Upper lobe of right lung (tissue), 1 donor: Measurements from ENCODE around the gene KAT8. TPM values are rescaled to one million over a fixed set of nuclear protein-coding genes. Genes with fewer than 3 reads are reported as not detected.

Experiments used
- ATAC-seq: fragments of 200-7000 bp; cut with Tn5 transposase; one replicate; pipeline ENCODE4 v1.9.1; 2020; ENCODE audit warnings: mild to moderate bottlenecking, moderate library complexity
- DNase-seq: peaks from one replicate; pipeline ENCODE4 v3.0.0-alpha.2; 2020
- H3K27ac ChIP-seq: fragments of 200-600 bp; one replicate; pipeline ENCODE4 v1.8.0; 2022
- H3K27me3 ChIP-seq: fragments of 200-600 bp; one replicate; pipeline ENCODE4 v1.8.0; 2022; ENCODE audit warnings: mild to moderate bottlenecking
- H3K36me3 ChIP-seq: fragments of 200-600 bp; one replicate; pipeline ENCODE4 v1.8.0; 2022
- H3K4me1 ChIP-seq: fragments of 200-600 bp; one replicate; pipeline ENCODE4 v1.8.0; 2022
- H3K4me3 ChIP-seq: fragments of 200-600 bp; one replicate; pipeline ENCODE4 v1.8.0; 2022; ENCODE audit warnings: mild to moderate bottlenecking
- H3K9me3 ChIP-seq: fragments of 200-600 bp; one replicate; pipeline ENCODE4 v1.8.0; 2022
- CTCF ChIP-seq: fragments of 200-600 bp; IDR thresholded peaks from one replicate; pipeline ENCODE4 v1.8.0; 2022; ENCODE audit warnings: antibody characterized with exemption
- intact Hi-C: fragments of 100-400 bp; cut with DNase I; formaldehyde crosslinking; loops from one replicate; pipeline ENCODE4 v1.11.0; 2022
- total RNA-seq: library from RNA; stranded (reverse); fragmentation: NEBNext Ultra II Directional; extraction: Animal tissue kit (Norgen Biotek cat#: 25700); gene quantifications from one replicate; pipeline ENCODE4 v1.2.1, GENCODE V29; 2021
- donor health status: DM: no; HTN: yes; CAD: no; lungs with severe emphysema.

The KAT8 gene
- total RNA-seq, 1 donor from 2014 or later: 80.4 TPM

GRCh38 chr16:31073970-31074813 lies 43.3 kb upstream of the KAT8 start, which contains the start of the genes ZNF646 and ZNF668:
TSS of gene ZNF646 (plus strand) at chr16:31074422. CDS start at chr16:31076325, 1,903 bp downstream.
TSS of gene ZNF668 (minus strand) at chr16:31074240. CDS start at chr16:31064459, 9,781 bp downstream.
- DNase-seq (peak; percentile 99), ATAC-seq (peak; percentile 94)
- Histone ChIP-seq H3K27me3 (no peaks in the 10 kb centered on the region), H3K4me1 (peaks cover 22% of the 10 kb centered on the region), H3K27ac (peak within 1 kb of the TSS; percentile 93), H3K9me3 (no peaks in the 10 kb centered on the region), H3K36me3 (peaks cover 30% of the 10 kb centered on the region), H3K4me3 (peak within 1 kb of the TSS; percentile 87)
- no peak for TF ChIP-seq CTCF
- intact Hi-C loops: no loop called here

GRCh38 chr16:31074814-31075183 lies 42.7 kb upstream of the KAT8 start:
- Histone ChIP-seq H3K4me3 (peak overlapping the region; percentile 87), H3K36me3 (peaks cover 36% of the 10 kb centered on the region), H3K27me3 (no peaks in the 10 kb centered on the region), H3K4me1 (peaks cover 22% of the 10 kb centered on the region), H3K27ac (peak overlapping the region; percentile 93), H3K9me3 (no peaks in the 10 kb centered on the region)
- intact Hi-C loops: no loop called here
- ATAC-seq (no peak), DNase-seq (no peak)
- no peak for TF ChIP-seq CTCF

DNA sequence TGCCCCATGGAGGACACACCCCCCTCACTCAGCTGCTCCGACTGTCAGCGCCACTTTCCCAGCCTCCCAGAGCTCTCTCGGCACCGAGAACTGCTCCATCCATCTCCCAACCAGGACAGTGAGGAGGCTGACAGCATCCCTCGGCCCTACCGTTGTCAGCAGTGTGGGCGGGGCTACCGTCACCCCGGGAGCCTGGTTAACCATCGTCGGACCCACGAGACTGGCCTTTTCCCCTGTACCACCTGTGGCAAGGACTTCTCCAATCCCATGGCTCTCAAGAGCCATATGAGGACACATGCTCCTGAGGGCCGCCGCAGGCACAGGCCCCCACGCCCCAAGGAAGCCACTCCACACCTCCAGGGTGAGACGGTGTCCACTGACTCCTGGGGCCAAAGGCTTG lies 41.1 kb upstream of the KAT8 start:
- ATAC-seq (no peak), DNase-seq (no peak)
- H3K27ac ChIP-seq: no peak overlapping the region
- no peaks in the 10 kb centered on the region for H3K27me3 ChIP-seq
- intact Hi-C loops: no loop called here
- H3K4me1 ChIP-seq: peaks cover 22% of the 10 kb centered on the region
- no peak for TF ChIP-seq CTCF
- H3K9me3 ChIP-seq: no peaks in the 10 kb centered on the region
- no peak overlapping the region for H3K4me3 ChIP-seq
- H3K36me3 ChIP-seq: peaks cover 51% of the 10 kb centered on the region

DNA sequence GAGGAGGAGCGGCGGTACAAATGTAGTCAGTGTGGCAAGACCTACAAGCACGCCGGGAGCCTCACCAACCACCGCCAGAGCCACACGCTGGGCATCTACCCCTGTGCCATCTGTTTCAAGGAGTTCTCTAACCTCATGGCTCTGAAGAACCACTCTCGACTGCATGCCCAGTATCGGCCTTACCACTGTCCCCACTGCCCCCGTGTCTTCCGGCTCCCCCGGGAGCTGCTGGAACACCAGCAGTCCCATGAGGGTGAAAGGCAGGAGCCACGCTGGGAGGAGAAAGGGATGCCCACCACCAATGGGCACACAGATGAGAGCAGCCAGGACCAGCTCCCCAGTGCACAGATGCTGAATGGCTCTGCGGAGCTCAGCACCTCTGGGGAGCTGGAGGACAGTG lies 40.4 kb upstream of the KAT8 start:
- DNase-seq: no peak
- intact Hi-C loops: no loop called here
- H3K4me1 ChIP-seq: peaks cover 15% of the 10 kb centered on the region

DNA sequence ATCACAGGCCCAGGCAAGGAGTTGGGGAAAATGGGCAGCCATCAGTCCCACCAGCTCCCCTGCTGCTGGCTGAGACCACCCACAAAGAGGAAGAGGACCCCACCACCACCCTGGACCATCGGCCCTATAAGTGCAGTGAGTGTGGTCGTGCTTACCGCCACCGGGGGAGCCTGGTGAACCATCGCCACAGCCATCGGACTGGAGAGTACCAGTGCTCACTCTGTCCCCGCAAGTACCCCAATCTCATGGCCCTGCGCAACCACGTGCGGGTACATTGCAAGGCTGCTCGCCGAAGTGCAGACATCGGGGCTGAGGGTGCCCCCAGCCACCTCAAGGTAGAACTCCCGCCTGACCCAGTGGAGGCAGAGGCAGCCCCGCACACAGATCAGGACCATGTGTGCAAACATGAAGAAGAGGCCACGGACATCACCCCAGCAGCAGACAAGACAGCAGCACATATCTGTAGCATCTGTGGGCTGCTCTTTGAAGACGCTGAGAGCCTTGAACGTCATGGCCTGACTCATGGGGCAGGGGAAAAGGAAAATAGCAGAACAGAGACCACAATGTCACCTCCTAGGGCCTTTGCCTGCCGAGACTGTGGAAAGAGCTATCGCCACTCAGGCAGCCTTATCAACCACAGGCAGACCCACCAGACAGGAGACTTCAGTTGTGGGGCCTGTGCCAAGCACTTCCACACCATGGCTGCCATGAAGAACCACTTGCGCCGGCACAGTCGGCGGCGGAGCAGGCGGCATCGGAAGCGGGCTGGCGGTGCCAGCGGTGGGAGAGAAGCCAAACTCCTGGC lies 39.7 kb upstream of the KAT8 start:
- DNase-seq (no peak), ATAC-seq (no peak)
- intact Hi-C loops: no loop called here

More for the DNA sequence above, 40.4 kb upstream of the KAT8 start:
- Histone ChIP-seq H3K27me3 (no peaks in the 10 kb centered on the region), H3K27ac (no peak overlapping the region), H3K9me3 (no peaks in the 10 kb centered on the region), H3K4me3 (no peak overlapping the region), H3K36me3 (peaks cover 52% of the 10 kb centered on the region)
- ATAC-seq: no peak
- TF ChIP-seq CTCF: no peak

More for the DNA sequence above, 39.7 kb upstream of the KAT8 start:
- Histone ChIP-seq H3K4me1 (peaks cover 9% of the 10 kb centered on the region), H3K27me3 (no peaks in the 10 kb centered on the region), H3K36me3 (peaks cover 59% of the 10 kb centered on the region), H3K9me3 (no peaks in the 10 kb centered on the region), H3K4me3 (no peak overlapping the region), H3K27ac (no peak overlapping the region)
- TF ChIP-seq CTCF: no peak
